ENCODE data around the gene ASAP2. TPM values are rescaled to one million over a fixed set of nuclear protein-coding genes. Genes with fewer than 3 reads are reported as not detected.
A peak's percentile ranks its signal among the peaks of the same experiment; 100 is the strongest.

ASAP2 gene
- total RNA-seq, 2 donors from 2014 or later, result 9.2 to 17.8 TPM

GRCh38 chr2:9250091-9250490 is 43.5 kb downstream of the ASAP2 start:
- Histone ChIP-seq H3K9me3 (no peaks in the 10 kb centered on the region), H3K27me3 (replicated peaks; ENCODE audit: insufficient read depth) (no peaks in the 10 kb centered on the region), H3K4me1 (replicated peaks) (no peaks in the 10 kb centered on the region), H3K36me3 (no peaks in the 10 kb centered on the region), H3K4me3 (no peak overlapping the region), H3K27ac (no peak overlapping the region)
- intact Hi-C loops (cut with DNase I), result no loop called here
- TF ChIP-seq POLR2A (IDR thresholded peaks at IDR 0.05) (no peak), POLR2AphosphoS5 (IDR thresholded peaks at IDR 0.05) (no peak), CTCF (IDR thresholded peaks at IDR 0.05) (no peak)
- WGBS, result 89% methylated on average over 4 of the region's 4 CpGs
- no peak for DNase-seq (ENCODE audit: low spot score)

GRCh38 chr2:9250498-9251153 is 44.0 kb downstream of the ASAP2 start:
- intact Hi-C loops (cut with DNase I), result no loop called here
- Histone ChIP-seq H3K4me3 (no peak overlapping the region), H3K27ac (no peak overlapping the region), H3K36me3 (no peaks in the 10 kb centered on the region), H3K27me3 (replicated peaks; ENCODE audit: insufficient read depth) (no peaks in the 10 kb centered on the region), H3K9me3 (no peaks in the 10 kb centered on the region), H3K4me1 (replicated peaks) (no peaks in the 10 kb centered on the region)
- TF ChIP-seq CTCF (IDR thresholded peaks at IDR 0.05) (no peak), POLR2A (IDR thresholded peaks at IDR 0.05) (no peak), POLR2AphosphoS5 (IDR thresholded peaks at IDR 0.05) (no peak)
- WGBS, result 88% methylated on average over 12 of the region's 12 CpGs
- DNase-seq (ENCODE audit: low spot score), result no peak

GRCh38 chr2:9251154-9252001 is 44.8 kb downstream of the ASAP2 start:
- H3K4me1 ChIP-seq (replicated peaks), result no peaks in the 10 kb centered on the region
- H3K36me3 ChIP-seq, result no peaks in the 10 kb centered on the region
- no peaks in the 10 kb centered on the region for H3K9me3 ChIP-seq
- H3K27ac ChIP-seq, result no peak overlapping the region
- H3K27me3 ChIP-seq (replicated peaks; ENCODE audit: insufficient read depth), result no peaks in the 10 kb centered on the region
- peak; percentile 34 for DNase-seq (ENCODE audit: low spot score)
- intact Hi-C loops (cut with DNase I), result no loop called here
- H3K4me3 ChIP-seq, result no peak overlapping the region
- WGBS, result 80% methylated on average over 16 of the region's 16 CpGs
- peak; percentile 15 for TF ChIP-seq POLR2AphosphoS5 (IDR thresholded peaks at IDR 0.05)
- no peak for TF ChIP-seq POLR2A (IDR thresholded peaks at IDR 0.05)

- Histone ChIP-seq H3K36me3 (no peaks in the 10 kb centered on the region), H3K4me1 (replicated peaks) (no peaks in the 10 kb centered on the region), H3K9me3 (no peaks in the 10 kb centered on the region), H3K27me3 (replicated peaks; ENCODE audit: insufficient read depth) (no peaks in the 10 kb centered on the region), H3K27ac (no peak overlapping the region), H3K4me3 (no peak overlapping the region)
- 90% methylated on average over 5 of the region's 5 CpGs for WGBS
- DNase-seq (ENCODE audit: low spot score), result no peak
- intact Hi-C loops (cut with DNase I), result no loop called here
- TF ChIP-seq POLR2AphosphoS5 (IDR thresholded peaks at IDR 0.05), result no peak
- TF ChIP-seq POLR2A (IDR thresholded peaks at IDR 0.05), result no peak
- no peak for TF ChIP-seq CTCF (IDR thresholded peaks at IDR 0.05)
Observed at GRCh38 chr2:9252002-9252357, 45.4 kb downstream of the ASAP2 start.

- H3K36me3 ChIP-seq, result no peaks in the 10 kb centered on the region
- intact Hi-C loops (cut with DNase I), result no loop called here
- WGBS, result 79% methylated on average over 4 of the region's 4 CpGs
Observed at GRCh38 chr2:9255416-9255815, 48.8 kb downstream of the ASAP2 start.

More at GRCh38 chr2:9255416-9255815, 48.8 kb downstream of the ASAP2 start:
- Histone ChIP-seq H3K27ac (no peak overlapping the region), H3K27me3 (replicated peaks; ENCODE audit: insufficient read depth) (no peaks in the 10 kb centered on the region), H3K4me3 (no peak overlapping the region), H3K9me3 (no peaks in the 10 kb centered on the region), H3K4me1 (replicated peaks) (no peaks in the 10 kb centered on the region)
- TF ChIP-seq CTCF (IDR thresholded peaks at IDR 0.05) (no peak), POLR2A (IDR thresholded peaks at IDR 0.05) (no peak), POLR2AphosphoS5 (IDR thresholded peaks at IDR 0.05) (no peak)
- DNase-seq (ENCODE audit: low spot score), result no peak
